ENCODE results near the gene HPDL. TPM values are rescaled to one million over a fixed set of nuclear protein-coding genes. Genes with fewer than 3 reads are reported as not detected.

HPDL gene
- total RNA-seq, 1 experiment from 2014 or later, result 101 TPM

GRCh38 chr1:45322486-45323040, 4.1 kb upstream of the HPDL start:
- DNase-seq (ENCODE audit: low spot score), result no peak

GRCh38 chr1:45325851-45326506, 716 bp upstream of the HPDL start:
- no peak for DNase-seq (ENCODE audit: low spot score)

DNA sequence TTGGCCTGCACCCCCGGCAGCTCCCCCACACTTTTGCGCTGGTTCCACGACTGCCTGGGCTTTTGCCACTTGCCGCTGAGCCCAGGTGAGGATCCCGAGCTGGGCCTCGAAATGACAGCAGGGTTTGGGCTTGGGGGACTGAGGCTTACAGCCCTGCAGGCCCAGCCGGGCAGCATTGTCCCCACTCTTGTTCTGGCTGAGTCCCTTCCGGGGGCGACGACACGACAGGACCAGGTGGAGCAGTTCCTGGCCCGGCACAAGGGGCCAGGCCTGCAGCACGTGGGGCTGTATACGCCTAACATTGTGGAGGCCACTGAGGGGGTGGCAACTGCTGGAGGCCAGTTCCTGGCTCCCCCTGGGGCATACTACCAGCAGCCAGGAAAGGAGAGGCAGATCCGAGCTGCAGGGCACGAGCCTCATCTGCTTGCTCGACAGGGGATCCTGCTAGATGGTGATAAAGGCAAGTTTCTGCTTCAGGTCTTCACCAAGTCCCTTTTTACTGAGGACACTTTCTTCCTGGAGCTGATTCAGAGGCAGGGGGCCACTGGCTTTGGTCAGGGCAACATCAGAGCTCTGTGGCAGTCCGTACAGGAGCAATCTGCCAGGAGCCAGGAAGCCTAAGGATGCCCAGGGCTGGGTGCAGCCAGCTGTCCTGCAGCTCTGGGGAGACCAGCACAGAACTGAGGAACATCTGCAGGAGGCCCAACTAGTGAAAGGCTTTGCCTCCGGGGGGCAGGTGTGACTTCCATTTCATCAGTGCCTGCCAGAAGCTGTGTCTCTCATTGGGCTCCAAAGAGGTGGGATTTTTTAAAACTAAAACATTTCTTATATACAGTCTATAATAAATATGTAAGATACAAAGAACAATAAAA, 1.2 kb downstream of the HPDL start:
- peak; percentile 34 for DNase-seq (ENCODE audit: low spot score)

GRCh38 chr1:45328680-45329079, 2.0 kb downstream of the HPDL start:
- no peak for DNase-seq (ENCODE audit: low spot score)

DNA sequence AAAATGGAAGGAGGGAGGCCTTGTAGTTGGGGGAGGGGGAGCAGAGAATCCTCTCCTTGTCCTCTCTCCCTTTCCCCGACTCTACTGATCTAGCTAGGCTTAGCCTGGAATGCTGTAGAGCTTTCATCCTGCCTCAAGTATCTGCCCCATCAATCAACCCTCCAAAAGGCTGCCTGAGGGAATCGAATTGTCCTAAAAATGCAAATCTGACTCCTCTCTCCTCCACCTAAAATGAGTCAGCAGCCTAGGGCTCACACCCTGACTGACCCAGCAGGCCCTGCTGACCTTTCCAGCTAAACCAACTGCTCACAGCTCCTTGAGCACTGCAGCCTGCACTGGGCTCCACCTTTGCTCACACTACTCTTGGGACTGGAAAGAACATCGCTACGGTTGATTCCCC, 2.8 kb downstream of the HPDL start:
- DNase-seq (ENCODE audit: low spot score), result no peak

- no peak for DNase-seq (ENCODE audit: low spot score)
Measured at GRCh38 chr1:45331436-45332345, 5.0 kb downstream of the HPDL start.

DNA sequence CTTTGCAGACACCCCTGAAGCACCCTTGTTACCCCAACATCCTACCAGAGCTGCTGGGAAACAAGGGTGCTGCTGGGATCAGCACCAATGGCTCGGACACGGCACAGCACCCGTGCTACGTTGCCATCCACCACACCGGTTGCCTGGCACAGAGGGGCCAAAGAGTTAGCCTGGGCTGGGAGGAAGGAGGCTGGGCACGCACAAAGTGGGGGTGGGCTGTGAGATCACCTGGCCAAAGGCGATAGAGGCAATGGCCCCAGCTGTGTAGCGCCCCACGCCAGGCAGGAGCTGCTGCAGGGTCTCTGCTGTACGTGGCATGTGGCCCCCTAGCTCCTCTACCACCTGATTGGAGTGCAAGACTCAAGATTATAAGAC, 5.6 kb downstream of the HPDL start:
- no peak for DNase-seq (ENCODE audit: low spot score)

GRCh38 chr1:45334308-45335245, 7.9 kb downstream of the HPDL start:
- no peak for DNase-seq (ENCODE audit: low spot score)

DNA sequence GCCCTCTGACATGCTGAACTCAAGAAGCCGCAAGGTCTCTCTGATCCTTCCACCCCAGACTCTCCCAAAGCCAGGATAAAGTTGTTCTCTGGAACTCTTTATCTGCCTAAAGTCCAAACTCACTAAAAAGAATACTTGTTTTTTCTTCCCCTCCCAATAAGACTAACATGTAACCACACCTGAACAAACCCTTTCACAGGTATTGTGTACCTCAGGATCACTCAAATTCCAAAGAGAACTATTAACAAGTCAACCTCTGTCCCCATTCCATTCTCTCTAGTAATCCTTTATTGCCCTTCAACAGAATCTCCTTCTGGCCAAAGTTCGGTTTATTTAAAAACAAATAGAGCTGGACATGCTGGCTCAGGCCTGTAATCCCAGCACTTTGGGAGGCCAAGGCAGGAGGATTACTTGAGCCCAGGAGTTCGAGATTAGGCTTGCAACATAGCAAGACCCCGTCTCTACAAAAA, 9.2 kb downstream of the HPDL start:
- DNase-seq (ENCODE audit: low spot score), result peak; percentile 81

- no peak for DNase-seq (ENCODE audit: low spot score)
Measured at GRCh38 chr1:45337630-45338325, 11.1 kb downstream of the HPDL start.

DNA sequence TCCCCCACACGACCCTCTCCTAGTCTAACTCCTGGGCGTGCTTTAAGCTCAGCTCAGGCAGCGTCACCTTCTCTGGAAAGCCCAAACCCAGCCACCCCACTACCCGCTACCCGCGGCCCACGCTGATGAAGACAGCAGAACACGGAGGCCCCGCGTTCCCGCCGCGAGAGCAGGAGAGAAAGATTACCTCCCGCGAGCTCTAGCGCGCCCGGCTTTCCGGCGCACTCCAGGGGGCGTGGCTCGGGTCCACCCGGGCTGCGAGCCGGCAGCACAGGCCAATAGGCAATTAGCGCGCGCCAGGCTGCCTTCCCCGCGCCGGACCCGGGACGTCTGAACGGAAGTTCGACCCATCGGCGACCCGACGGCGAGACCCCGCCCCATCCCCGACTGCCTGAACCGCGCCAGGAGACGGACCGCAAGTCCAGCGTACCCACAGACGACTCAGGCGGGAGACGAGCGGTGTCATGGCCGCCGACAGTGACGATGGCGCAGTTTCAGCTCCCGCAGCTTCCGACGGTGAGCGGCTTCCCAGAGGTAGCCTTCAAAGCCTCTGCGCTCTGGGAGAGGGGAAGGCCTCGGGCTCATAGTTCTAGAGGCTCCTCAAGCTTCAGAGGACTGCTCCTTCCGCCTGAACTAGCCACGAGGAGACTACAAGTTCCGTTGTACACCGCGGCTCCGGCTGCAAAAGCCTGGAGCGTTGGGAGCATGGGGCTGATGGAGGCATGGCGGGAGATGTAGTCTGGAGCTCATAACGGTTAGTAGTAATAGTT, 13.3 kb downstream of the HPDL start, which contains the start of the genes MUTYH and TOE1:
Gene MUTYH (minus strand): TSS at position 652 of the 770 bp plus-strand sequence. CDS start 5,935 bp downstream, outside the sequence.
Gene TOE1 (plus strand): TSS at position 382 of the 770 bp plus-strand sequence. CDS start 83 bp downstream, at position 465.
- peak; percentile 90 for DNase-seq (ENCODE audit: low spot score)

DNA sequence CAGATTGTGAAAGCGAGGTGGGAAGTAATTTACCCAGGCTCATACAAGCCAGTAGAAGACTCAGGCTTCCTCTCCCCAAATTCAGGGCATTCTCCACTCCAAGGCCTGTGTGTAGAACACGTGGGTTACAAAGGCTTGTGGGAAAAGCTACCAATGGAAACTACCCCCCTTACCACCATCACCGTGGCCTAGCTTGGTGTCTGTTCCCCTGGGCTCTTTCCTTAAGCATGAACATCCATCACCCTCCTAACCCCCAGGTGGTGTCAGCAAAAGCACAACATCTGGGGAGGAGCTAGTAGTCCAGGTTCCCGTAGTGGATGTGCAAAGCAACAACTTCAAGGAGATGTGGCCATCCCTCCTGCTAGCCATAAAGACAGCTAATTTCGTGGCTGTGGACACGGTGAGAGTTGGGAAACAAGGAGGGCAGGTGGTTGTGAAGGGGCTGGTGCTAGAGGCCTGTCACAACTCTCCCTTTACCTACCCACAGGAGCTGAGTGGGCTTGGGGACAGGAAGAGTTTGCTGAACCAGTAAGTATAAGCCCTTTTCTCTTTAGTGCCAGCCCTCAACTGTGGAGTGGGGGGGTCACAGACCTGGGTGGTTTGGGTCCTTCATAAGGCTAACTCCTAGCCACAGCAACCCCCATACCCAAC, 14.2 kb downstream of the HPDL start:
- no peak for DNase-seq (ENCODE audit: low spot score)

- DNase-seq (ENCODE audit: low spot score), result no peak
Measured at GRCh38 chr1:45344499-45344898, 17.8 kb downstream of the HPDL start.

- DNase-seq (ENCODE audit: low spot score), result no peak
Measured at GRCh38 chr1:45345014-45345413, 18.3 kb downstream of the HPDL start.

GRCh38 chr1:45346473-45346872, 19.8 kb downstream of the HPDL start:
- DNase-seq (ENCODE audit: low spot score), result no peak

GRCh38 chr1:45348020-45348419, 21.3 kb downstream of the HPDL start:
- DNase-seq (ENCODE audit: low spot score), result no peak

GRCh38 chr1:45348609-45348965, 21.9 kb downstream of the HPDL start:
- DNase-seq (ENCODE audit: low spot score), result no peak

GRCh38 chr1:45348966-45349677, 22.4 kb downstream of the HPDL start:
- DNase-seq (ENCODE audit: low spot score), result no peak
